MCF 10A (cell line): ENCODE measurements around the gene PTCD2. TPM values are rescaled to one million over a fixed set of nuclear protein-coding genes. Genes with fewer than 3 reads are reported as not detected.

Experiments used
- BruUV-seq: library from RNA; stranded (reverse); fragments of 400-500 nt; replicated peaks from 2 replicates; lab custom pipeline; 2021; lab: Mats Ljungman, UMichigan
- CTCF ChIA-PET: fragments of 300-600 bp; sonication (Branson Sonifier 250); formaldehyde crosslinking; extraction: SDS; loops from one replicate; lab custom pipeline; 2021; ENCODE audit warnings: antibody characterized with exemption, inconsistent platforms; lab: Yijun Ruan, JAX
- POLR2A ChIA-PET: fragments of 300-600, 350-650 bp; sonication (Branson Sonifier 250); formaldehyde crosslinking; extraction: SDS; loops from one replicate; lab custom pipeline; 2020; ENCODE audit warnings: antibody characterized with exemption, inconsistent platforms; lab: Yijun Ruan, JAX
- DNase-seq: peaks from one replicate; pipeline ENCODE4 v3.0.0-alpha.2; 2018; ENCODE audit not compliant: unreplicated experiment
- H3K27ac Mint-ChIP-seq: one replicate; pipeline ENCODE4 v1.8.0; 2022; ENCODE audit warnings: mild to moderate bottlenecking, low read depth, mixed read lengths; ENCODE audit not compliant: unreplicated experiment
- H3K27me3 Mint-ChIP-seq: one replicate; pipeline ENCODE4 v1.8.0; 2022; ENCODE audit warnings: mixed read lengths; ENCODE audit not compliant: insufficient read depth, unreplicated experiment
- H3K36me3 Mint-ChIP-seq: one replicate; pipeline ENCODE4 v1.8.0; 2022; ENCODE audit warnings: mild to moderate bottlenecking, moderate library complexity, mixed read lengths; ENCODE audit not compliant: insufficient read depth, unreplicated experiment
- H3K4me1 Mint-ChIP-seq: one replicate; pipeline ENCODE4 v1.8.0; 2022; ENCODE audit warnings: mixed read lengths; ENCODE audit not compliant: insufficient read depth, unreplicated experiment
- H3K4me3 Mint-ChIP-seq: one replicate; pipeline ENCODE4 v1.8.0; 2022; ENCODE audit warnings: mild to moderate bottlenecking, moderate library complexity, mixed read lengths; ENCODE audit not compliant: unreplicated experiment
- H3K9me3 Mint-ChIP-seq: one replicate; pipeline ENCODE4 v1.8.0; 2022; ENCODE audit warnings: mixed read lengths; ENCODE audit not compliant: unreplicated experiment
- CTCF ChIP-seq: fragments of 200-600 bp; IDR thresholded peaks from one replicate; pipeline ENCODE4 v1.8.0; 2022; ENCODE audit warnings: antibody characterized with exemption, mild to moderate bottlenecking; ENCODE audit not compliant: unreplicated experiment
- intact Hi-C: fragments of 100-400 bp; cut with micrococcal nuclease; formaldehyde crosslinking; loops from 2 replicates; pipeline ENCODE4 v1.14.1; 2022
- total RNA-seq: library from RNA; stranded (reverse); gene quantifications from 2 replicates; pipeline ENCODE4 v1.2.3, GENCODE V29; 2022

The PTCD2 gene
- total RNA-seq, 1 experiment from 2014 or later = 20.3 TPM

GRCh38 chr5:72363166-72363802 is 43.1 kb downstream of the PTCD2 start:
- TSS peak; percentile 80 for BruUV-seq
- DNase-seq = peak; percentile 71
- ChIA-PET CTCF (interaction anchor here (0.7 to 8.1 kb wide), 7 partner anchors 7 to 161 kb away, joined by 3 to 124 read pairs (median 4); no protein-coding TSS in a partner anchor), POLR2A (interaction anchor here (0.6 to 3.2 kb wide), 14 partner anchors 15 to 486 kb away, joined by 3 to 16 read pairs (median 4); no protein-coding TSS in a partner anchor)
- no peak overlapping the region for H3K4me3 Mint-ChIP-seq
- H3K36me3 Mint-ChIP-seq = peaks cover 37% of the 10 kb centered on the region
- TF ChIP-seq CTCF = no peak
- H3K4me1 Mint-ChIP-seq = peaks cover 31% of the 10 kb centered on the region
- intact Hi-C loops = loop anchor here (10.0 kb wide), 1 partner anchor 72 kb away; no protein-coding TSS in a partner anchor
- peaks cover 7% of the 10 kb centered on the region for H3K9me3 Mint-ChIP-seq
- H3K27me3 Mint-ChIP-seq = no peaks in the 10 kb centered on the region
- H3K27ac Mint-ChIP-seq = peak overlapping the region; percentile 95

- H3K36me3 Mint-ChIP-seq = peaks cover 29% of the 10 kb centered on the region
- no peak overlapping the region for H3K4me3 Mint-ChIP-seq
- no peaks in the 10 kb centered on the region for H3K27me3 Mint-ChIP-seq
- ChIA-PET POLR2A (interaction anchor here (0.7 to 6.5 kb wide), 14 partner anchors 14 to 485 kb away, joined by 3 to 74 read pairs (median 6); no protein-coding TSS in a partner anchor), CTCF (interaction anchor here (0.5 to 8.1 kb wide), 5 partner anchors 8 to 590 kb away, joined by 4 to 124 read pairs (median 8); no protein-coding TSS in a partner anchor)
- no peak for DNase-seq
- peak overlapping the region; percentile 95 for H3K27ac Mint-ChIP-seq
- peaks cover 36% of the 10 kb centered on the region for H3K4me1 Mint-ChIP-seq
- H3K9me3 Mint-ChIP-seq = peaks cover 7% of the 10 kb centered on the region
- BruUV-seq = no TSS peak
- no peak for TF ChIP-seq CTCF
- intact Hi-C loops = loop anchor here (10.0 kb wide), 1 partner anchor 71 kb away; no protein-coding TSS in a partner anchor
Measured at GRCh38 chr5:72364171-72364570, 44.0 kb downstream of the PTCD2 start.

DNA sequence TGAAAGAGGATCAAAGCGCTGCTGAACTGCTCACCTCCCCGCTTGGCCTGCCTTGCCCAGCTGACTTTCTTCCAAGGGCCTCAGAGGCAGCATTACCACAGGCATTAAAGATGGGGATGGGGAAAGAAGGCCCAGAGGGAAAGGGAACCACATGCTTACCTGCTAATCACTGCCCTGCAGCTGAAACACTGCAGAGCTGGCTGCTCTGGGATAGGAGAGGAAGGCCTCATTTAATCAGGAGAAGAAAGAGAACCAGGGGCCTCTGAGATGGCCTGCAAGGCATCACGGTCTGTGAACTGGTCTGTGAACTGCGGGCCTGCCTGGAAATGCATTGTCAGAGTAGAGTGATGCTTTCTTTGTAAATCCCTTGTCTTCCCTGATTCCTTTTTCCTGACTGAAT is 44.8 kb downstream of the PTCD2 start:
- intact Hi-C loops = loop anchor here (5.0 to 10.0 kb wide), 2 partner anchors 70 to 247 kb away; no protein-coding TSS in a partner anchor
- no peak for TF ChIP-seq CTCF
- H3K36me3 Mint-ChIP-seq = peaks cover 21% of the 10 kb centered on the region
- peaks cover 7% of the 10 kb centered on the region for H3K9me3 Mint-ChIP-seq
- no peaks in the 10 kb centered on the region for H3K27me3 Mint-ChIP-seq
- ChIA-PET CTCF (interaction anchor here (0.6 to 8.1 kb wide), 11 partner anchors 8 to 737 kb away, joined by 3 to 124 read pairs (median 5); no protein-coding TSS in a partner anchor), POLR2A (interaction anchor here (0.7 to 6.5 kb wide), 8 partner anchors 8 to 485 kb away, joined by 3 to 74 read pairs (median 8); partner anchors contain the start of genes MRPS27 and PTCD2)
- no TSS peak for BruUV-seq
- no peak for DNase-seq
- H3K4me3 Mint-ChIP-seq = no peak overlapping the region
- peak overlapping the region; percentile 95 for H3K27ac Mint-ChIP-seq
- peaks cover 39% of the 10 kb centered on the region for H3K4me1 Mint-ChIP-seq

DNA sequence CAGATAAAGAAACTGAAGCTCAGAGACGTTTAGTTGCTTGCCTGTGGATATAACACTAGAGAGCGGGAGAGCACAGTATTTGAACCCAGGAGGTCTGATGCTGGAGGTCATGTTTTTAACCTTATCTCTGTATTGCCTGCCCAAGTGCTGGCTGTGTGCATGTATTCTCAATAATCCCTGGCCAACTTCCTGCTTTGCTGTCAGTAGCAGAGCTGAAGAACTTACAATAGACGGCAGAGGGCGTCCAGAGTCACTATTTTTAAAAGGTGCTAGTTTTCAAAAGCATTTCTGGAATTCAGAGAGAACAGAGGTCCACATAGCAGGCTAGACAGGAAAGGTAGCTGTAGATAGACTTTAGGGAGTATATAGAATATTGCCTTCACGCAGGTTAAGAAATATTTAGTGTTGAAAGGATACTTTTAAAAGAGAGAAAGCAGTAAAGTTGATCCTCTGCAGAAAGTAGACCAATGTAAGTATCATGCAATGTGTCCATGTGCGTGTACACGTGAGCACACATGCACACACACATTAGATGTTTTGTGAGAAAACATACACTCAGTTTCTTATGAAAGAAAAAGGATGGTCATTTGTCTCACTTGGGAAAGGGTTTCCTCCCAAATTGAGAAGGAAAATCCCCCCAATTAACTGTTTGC is 46.3 kb downstream of the PTCD2 start:
- no TSS peak for BruUV-seq
- ChIA-PET POLR2A (interaction anchor here (0.5 to 6.5 kb wide), 14 partner anchors 9 to 483 kb away, joined by 3 to 74 read pairs (median 6); partner anchors contain the start of genes MRPS27 and PTCD2), CTCF (interaction anchor here (0.6 to 8.1 kb wide), 30 partner anchors 9 to 586 kb away, joined by 3 to 124 read pairs (median 4); no protein-coding TSS in a partner anchor)
- H3K4me3 Mint-ChIP-seq = no peak overlapping the region
- DNase-seq = peak; percentile 80
- H3K27me3 Mint-ChIP-seq = no peaks in the 10 kb centered on the region
- intact Hi-C loops = loop anchor here (1.0 to 10.0 kb wide), 4 partner anchors 68 to 453 kb away; no protein-coding TSS in a partner anchor
- TF ChIP-seq CTCF = peak; percentile 73
- H3K4me1 Mint-ChIP-seq = peaks cover 39% of the 10 kb centered on the region
- peaks cover 6% of the 10 kb centered on the region for H3K36me3 Mint-ChIP-seq
- H3K9me3 Mint-ChIP-seq = peaks cover 7% of the 10 kb centered on the region
- no peak overlapping the region for H3K27ac Mint-ChIP-seq
